B cell (primary cell): ENCODE data around the gene SMIM41.

Experiments used
- CTCF ChIP-seq: fragments of 200-600 bp; IDR thresholded peaks from one replicate; pipeline ENCODE4 v1.8.0; 2022; ENCODE audit warnings: antibody characterized with exemption, mild to moderate bottlenecking
- EZH2 ChIP-seq: IDR thresholded peaks from 2 replicates; pipeline ENCODE4 v1.6.1; 2012; ENCODE audit warnings: borderline replicate concordance, low read depth, mild to moderate bottlenecking, moderate library complexity, low read length; ENCODE audit not compliant: insufficient read depth, poor library complexity, severe bottlenecking

GRCh38 chr12:52067081-52067374, 12.5 kb upstream of the SMIM41 start:
- TF ChIP-seq CTCF (no peak), EZH2 (no peak)
